ENCODE results near the gene PHF3. TPM values are rescaled to one million over a fixed set of nuclear protein-coding genes. Genes with fewer than 3 reads are reported as not detected.

The PHF3 gene
- total and polyA plus RNA-seq, 2 donors (not counting 1 experiment from before 2014, with no cell fraction given), result 13.5 to 111 TPM

DNA sequence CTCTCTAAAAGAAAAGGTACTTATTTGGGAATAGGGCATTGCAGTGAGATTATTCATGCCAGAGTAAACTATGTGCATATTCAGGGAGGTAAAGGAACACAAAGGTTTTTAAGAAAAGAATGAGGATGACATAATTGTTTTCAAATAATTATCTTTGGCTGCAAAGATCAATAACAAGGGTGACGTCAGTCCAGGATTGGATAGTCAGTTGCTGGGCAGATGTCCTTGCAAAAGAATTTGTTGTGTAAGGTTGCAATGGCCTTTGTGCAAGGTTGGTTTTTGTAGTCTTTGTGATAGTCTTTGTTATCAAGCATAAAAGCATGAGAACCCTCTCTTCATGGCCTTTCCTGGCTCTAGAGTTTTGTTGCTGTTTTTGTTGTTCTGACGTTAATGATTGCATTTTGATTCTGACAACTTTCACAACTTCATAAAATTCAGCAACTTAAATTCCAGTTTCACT, 45.6 kb upstream of the PHF3 start:
- POLR2A ChIA-PET, result no interaction called here
- H3K4me3 Mint-ChIP-seq, result no peak overlapping the region
- intact Hi-C loops (cut with micrococcal nuclease), result no loop called here
- H3K79me2 ChIP-seq (ENCODE audit: control insufficient read depth, insufficient read depth, low read length), result no peaks in the 10 kb centered on the region
- H3K27me3 ChIP-seq (replicated peaks in 1 of 4; ENCODE audit: control extremely low read depth in 1 of 4, control insufficient read depth in 3 of 4, insufficient read depth in 4 of 4, low read length in 3 of 4), result peaks cover 0 to 3% (median 0%) of the 10 kb centered on the region in 4 experiments
- no peak for ATAC-seq (ENCODE audit: low read depth)
- no peaks in the 10 kb centered on the region for H3K4me1 Mint-ChIP-seq
- no peak overlapping the region for H2AFZ ChIP-seq (ENCODE audit: insufficient read depth, low read depth, low read length, poor library complexity, severe bottlenecking)
- H3K4me2 ChIP-seq (replicated peaks; ENCODE audit: low read depth, low read length, poor library complexity, severe bottlenecking), result no peak overlapping the region
- no peaks in the 10 kb centered on the region for H3K9me3 Mint-ChIP-seq (ENCODE audit: insufficient read depth)
- WGBS (ENCODE audit: insufficient coverage), result 100% methylated on average over 1 of the region's 2 CpGs
- H3K4me1 ChIP-seq (ENCODE audit: control insufficient read depth in 2 of 2, insufficient read depth in 2 of 2, low read length in 2 of 2), result no peaks in the 10 kb centered on the region
- TF ChIP-seq EZH2 (IDR thresholded peaks at IDR 0.05; ENCODE audit: borderline replicate concordance, insufficient read depth, low read depth, low read length, poor library complexity, severe bottlenecking), result no peak
- no peaks in the 10 kb centered on the region for H3K9me3 ChIP-seq (ENCODE audit: control extremely low read depth in 1 of 3, control insufficient read depth in 2 of 3, insufficient read depth in 1 of 3, low read length in 2 of 3)
- CTCF ChIA-PET, result no interaction called here
- H3K27ac ChIP-seq (ENCODE audit: low read length in 2 of 2), result no peak overlapping the region
- H3K4me3 ChIP-seq (ENCODE audit: control extremely low read depth in 1 of 5, extremely low read depth in 1 of 5, insufficient read depth in 1 of 5, low read depth in 2 of 5, low read length in 4 of 5), result no peak overlapping the region
- no peak for DNase-seq
- H3K27ac Mint-ChIP-seq, result no peak overlapping the region
- H3K27me3 Mint-ChIP-seq, result no peaks in the 10 kb centered on the region
- H3K36me3 ChIP-seq (replicated peaks in 1 of 2; ENCODE audit: control extremely low read depth in 1 of 2, control insufficient read depth in 1 of 2, extremely low read depth in 1 of 2, insufficient read depth in 2 of 2, low read length in 1 of 2), result no peaks in the 10 kb centered on the region
- H3K9ac ChIP-seq (ENCODE audit: low read length), result no peak overlapping the region
- H4K20me1 ChIP-seq (ENCODE audit: control insufficient read depth, insufficient read depth, low read length, poor library complexity, severe bottlenecking), result no peaks in the 10 kb centered on the region

DNA sequence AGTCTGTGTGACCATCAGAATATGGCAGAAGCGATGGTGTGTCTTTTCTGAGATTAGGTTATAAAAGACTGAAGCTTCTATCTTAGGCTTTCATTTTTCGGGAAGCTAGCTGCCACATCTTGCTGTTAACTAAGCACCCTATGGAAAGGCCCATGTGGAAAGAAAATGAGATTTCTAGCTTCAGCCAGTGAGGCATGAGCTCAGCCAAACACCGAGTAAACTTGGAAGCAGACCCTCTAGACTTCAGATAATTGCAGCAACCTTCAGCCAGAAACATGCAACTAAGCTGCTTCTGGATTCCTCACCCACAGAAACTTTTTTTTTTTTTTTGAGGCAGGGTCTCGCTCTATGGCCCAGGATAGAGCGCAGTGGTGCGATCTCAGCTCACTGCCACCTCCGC, 42.7 kb upstream of the PHF3 start:
- ChIA-PET POLR2A (no interaction called here), CTCF (interaction anchor here (1.6 kb wide), 1 partner anchor 167 kb away, joined by 5 read pairs; no protein-coding TSS in a partner anchor)
- Histone ChIP-seq H3K27me3 (replicated peaks in 1 of 4; ENCODE audit: control extremely low read depth in 1 of 4, control insufficient read depth in 3 of 4, insufficient read depth in 4 of 4, low read length in 3 of 4) (peaks cover 0 to 2% (median under 1%) of the 10 kb centered on the region in 4 experiments), H3K79me2 (ENCODE audit: control insufficient read depth, insufficient read depth, low read length) (no peaks in the 10 kb centered on the region), H3K4me3 (ENCODE audit: control extremely low read depth in 1 of 5, extremely low read depth in 1 of 5, insufficient read depth in 1 of 5, low read depth in 2 of 5, low read length in 4 of 5) (no peak overlapping the region), H3K9ac (ENCODE audit: low read length) (no peak overlapping the region), H3K4me2 (replicated peaks; ENCODE audit: low read depth, low read length, poor library complexity, severe bottlenecking) (no peak overlapping the region), H3K4me1 (ENCODE audit: control insufficient read depth in 2 of 2, insufficient read depth in 2 of 2, low read length in 2 of 2) (peaks cover 2 to 3% of the 10 kb centered on the region in 2 donors), H4K20me1 (ENCODE audit: control insufficient read depth, insufficient read depth, low read length, poor library complexity, severe bottlenecking) (no peaks in the 10 kb centered on the region), H3K9me3 (ENCODE audit: control extremely low read depth in 1 of 3, control insufficient read depth in 2 of 3, insufficient read depth in 1 of 3, low read length in 2 of 3) (no peaks in the 10 kb centered on the region), H3K27ac (ENCODE audit: low read length in 2 of 2) (no peak overlapping the region), H2AFZ (ENCODE audit: insufficient read depth, low read depth, low read length, poor library complexity, severe bottlenecking) (no peak overlapping the region), H3K36me3 (replicated peaks in 1 of 2; ENCODE audit: control extremely low read depth in 1 of 2, control insufficient read depth in 1 of 2, extremely low read depth in 1 of 2, insufficient read depth in 2 of 2, low read length in 1 of 2) (no peaks in the 10 kb centered on the region)
- H3K4me3 Mint-ChIP-seq, result no peak overlapping the region
- no peaks in the 10 kb centered on the region for H3K27me3 Mint-ChIP-seq
- H3K4me1 Mint-ChIP-seq, result peaks cover 3% of the 10 kb centered on the region
- no peak overlapping the region for H3K27ac Mint-ChIP-seq
- no peak for DNase-seq
- WGBS (ENCODE audit: insufficient coverage), result 97% methylated on average over 6 of the region's 7 CpGs
- intact Hi-C loops (cut with micrococcal nuclease), result no loop called here
- H3K9me3 Mint-ChIP-seq (ENCODE audit: insufficient read depth), result no peaks in the 10 kb centered on the region
- ATAC-seq (ENCODE audit: low read depth), result no peak
- TF ChIP-seq, protein P1, sequence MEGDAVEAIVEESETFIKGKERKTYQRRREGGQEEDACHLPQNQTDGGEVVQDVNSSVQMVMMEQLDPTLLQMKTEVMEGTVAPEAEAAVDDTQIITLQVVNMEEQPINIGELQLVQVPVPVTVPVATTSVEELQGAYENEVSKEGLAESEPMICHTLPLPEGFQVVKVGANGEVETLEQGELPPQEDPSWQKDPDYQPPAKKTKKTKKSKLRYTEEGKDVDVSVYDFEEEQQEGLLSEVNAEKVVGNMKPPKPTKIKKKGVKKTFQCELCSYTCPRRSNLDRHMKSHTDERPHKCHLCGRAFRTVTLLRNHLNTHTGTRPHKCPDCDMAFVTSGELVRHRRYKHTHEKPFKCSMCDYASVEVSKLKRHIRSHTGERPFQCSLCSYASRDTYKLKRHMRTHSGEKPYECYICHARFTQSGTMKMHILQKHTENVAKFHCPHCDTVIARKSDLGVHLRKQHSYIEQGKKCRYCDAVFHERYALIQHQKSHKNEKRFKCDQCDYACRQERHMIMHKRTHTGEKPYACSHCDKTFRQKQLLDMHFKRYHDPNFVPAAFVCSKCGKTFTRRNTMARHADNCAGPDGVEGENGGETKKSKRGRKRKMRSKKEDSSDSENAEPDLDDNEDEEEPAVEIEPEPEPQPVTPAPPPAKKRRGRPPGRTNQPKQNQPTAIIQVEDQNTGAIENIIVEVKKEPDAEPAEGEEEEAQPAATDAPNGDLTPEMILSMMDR (IDR thresholded peaks at IDR 0.05), result no peak
- TF ChIP-seq EZH2 (IDR thresholded peaks at IDR 0.05; ENCODE audit: borderline replicate concordance, insufficient read depth, low read depth, low read length, poor library complexity, severe bottlenecking), result no peak
